ENCODE measurements around the gene TREX2. TPM values are rescaled to one million over a fixed set of nuclear protein-coding genes. Genes with fewer than 3 reads are reported as not detected.

Gene TREX2
- total and polyA plus RNA-seq, 2 experiments from 2014 or later, result 0.60 to 1.3 TPM

- Histone ChIP-seq H3K27ac (no peak overlapping the region), H3K27me3 (no peaks in the 10 kb centered on the region), H3K36me3 (replicated peaks; ENCODE audit: insufficient read depth, low read depth) (no peaks in the 10 kb centered on the region), H3K4me2 (no peak overlapping the region), H3K79me2 (no peaks in the 10 kb centered on the region), H3K9me3 (ENCODE audit: low read depth) (no peaks in the 10 kb centered on the region), H3K4me1 (ENCODE audit: insufficient read depth) (no peaks in the 10 kb centered on the region), H2AFZ (no peak overlapping the region), H3K4me3 (no peak overlapping the region), H3K9me2 (replicated peaks; ENCODE audit: insufficient read depth) (no peaks in the 10 kb centered on the region), H4K20me1 (ENCODE audit: insufficient read depth, poor library complexity, severe bottlenecking) (no peaks in the 10 kb centered on the region)
- DNase-seq (ENCODE audit: low spot score), result no peak
- no peak for TF ChIP-seq EZH2 (IDR thresholded peaks at IDR 0.05; ENCODE audit: borderline replicate concordance)
- TF ChIP-seq CTCF (IDR thresholded peaks at IDR 0.05; ENCODE audit: poor library complexity), result no peak
- TF ChIP-seq EZH2phosphoT487 (IDR thresholded peaks at IDR 0.05; ENCODE audit: low read depth, severe bottlenecking, unreplicated experiment), result no peak
- 77% methylated on average over 13 of the region's 13 CpGs for WGBS (ENCODE audit: low lambda C conversion rate, missing lambda C conversion rate)
Observed at GRCh38 chrX:153440556-153441135, 5.2 kb downstream of the TREX2 start.

- no peak overlapping the region for H3K27ac ChIP-seq
- H2AFZ ChIP-seq, result no peak overlapping the region
- DNase-seq (ENCODE audit: low spot score), result no peak
- 89% methylated on average over 4 of the region's 4 CpGs for WGBS (ENCODE audit: low lambda C conversion rate, missing lambda C conversion rate)
- H3K27me3 ChIP-seq, result no peaks in the 10 kb centered on the region
- H4K20me1 ChIP-seq (ENCODE audit: insufficient read depth, poor library complexity, severe bottlenecking), result no peaks in the 10 kb centered on the region
- H3K9me3 ChIP-seq (ENCODE audit: low read depth), result no peaks in the 10 kb centered on the region
- TF ChIP-seq CTCF (IDR thresholded peaks at IDR 0.05; ENCODE audit: poor library complexity) (no peak), EZH2phosphoT487 (IDR thresholded peaks at IDR 0.05; ENCODE audit: low read depth, severe bottlenecking, unreplicated experiment) (no peak), EZH2 (IDR thresholded peaks at IDR 0.05; ENCODE audit: borderline replicate concordance) (no peak)
- H3K4me2 ChIP-seq, result no peak overlapping the region
- no peaks in the 10 kb centered on the region for H3K36me3 ChIP-seq (replicated peaks; ENCODE audit: insufficient read depth, low read depth)
- no peaks in the 10 kb centered on the region for H3K4me1 ChIP-seq (ENCODE audit: insufficient read depth)
- no peak overlapping the region for H3K4me3 ChIP-seq
- no peaks in the 10 kb centered on the region for H3K79me2 ChIP-seq
- no peaks in the 10 kb centered on the region for H3K9me2 ChIP-seq (replicated peaks; ENCODE audit: insufficient read depth)
Observed at GRCh38 chrX:153439977-153440376, 5.9 kb downstream of the TREX2 start.

GRCh38 chrX:153438532-153438931, 7.3 kb downstream of the TREX2 start:
- TF ChIP-seq EZH2 (IDR thresholded peaks at IDR 0.05; ENCODE audit: borderline replicate concordance), result no peak
- TF ChIP-seq EZH2phosphoT487 (IDR thresholded peaks at IDR 0.05; ENCODE audit: low read depth, severe bottlenecking, unreplicated experiment), result no peak
- TF ChIP-seq CTCF (IDR thresholded peaks at IDR 0.05; ENCODE audit: poor library complexity), result peak; percentile 44
- Histone ChIP-seq H3K9me3 (ENCODE audit: low read depth) (no peaks in the 10 kb centered on the region), H4K20me1 (ENCODE audit: insufficient read depth, poor library complexity, severe bottlenecking) (no peaks in the 10 kb centered on the region), H3K9me2 (replicated peaks; ENCODE audit: insufficient read depth) (no peaks in the 10 kb centered on the region), H3K4me1 (ENCODE audit: insufficient read depth) (no peaks in the 10 kb centered on the region), H3K4me2 (no peak overlapping the region), H3K27me3 (no peaks in the 10 kb centered on the region), H2AFZ (no peak overlapping the region), H3K36me3 (replicated peaks; ENCODE audit: insufficient read depth, low read depth) (no peaks in the 10 kb centered on the region), H3K79me2 (no peaks in the 10 kb centered on the region), H3K4me3 (no peak overlapping the region), H3K27ac (no peak overlapping the region)
- peak; percentile 39 for DNase-seq (ENCODE audit: low spot score)
- 57% methylated on average over 8 of the region's 8 CpGs for WGBS (ENCODE audit: low lambda C conversion rate, missing lambda C conversion rate)

Measured in hepatocyte (in vitro differentiated cells).